Measurements from ENCODE around the gene BEST1.
A peak's percentile ranks its signal among the peaks of the same experiment; 100 is the strongest.

The BEST1 gene

GRCh38 chr11:61947486-61948210 is 2.5 kb upstream of the BEST1 start:
- no peak overlapping the region for H3K4me3 ChIP-seq (ENCODE audit: low read depth, low read length, poor library complexity, severe bottlenecking)
- H3K36me3 ChIP-seq (ENCODE audit: insufficient read depth, low read length): no peaks in the 10 kb centered on the region
- no peak overlapping the region for H2AFZ ChIP-seq (ENCODE audit: low read length)
- H3K27ac ChIP-seq (ENCODE audit: low read depth, low read length, poor library complexity, severe bottlenecking): no peak overlapping the region
- H3K4me1 ChIP-seq (ENCODE audit: insufficient read depth, low read length, severe bottlenecking): no peaks in the 10 kb centered on the region
- H3K4me2 ChIP-seq (ENCODE audit: low read length): no peak overlapping the region
- H3K9me3 ChIP-seq (ENCODE audit: low read length): no peaks in the 10 kb centered on the region
- H3K27me3 ChIP-seq (ENCODE audit: insufficient read depth, low read length): no peaks in the 10 kb centered on the region
- H3F3A ChIP-seq (ENCODE audit: insufficient read depth, low read length): no peaks in the 10 kb centered on the region
- H3K79me2 ChIP-seq (ENCODE audit: insufficient read depth, low read length): no peaks in the 10 kb centered on the region
- no peak overlapping the region for H3K9ac ChIP-seq (ENCODE audit: low read length)
- TF ChIP-seq EZH2 (IDR thresholded peaks at IDR 0.05; ENCODE audit: borderline replicate concordance, low read length): no peak
- peak; percentile 94 for TF ChIP-seq CTCF (IDR thresholded peaks at IDR 0.05; ENCODE audit: low read length)
- H3K9me2 ChIP-seq (ENCODE audit: low read depth, low read length): no peaks in the 10 kb centered on the region
- H4K20me1 ChIP-seq (ENCODE audit: insufficient read depth, low read length): no peaks in the 10 kb centered on the region

- Histone ChIP-seq H3K9me2 (ENCODE audit: low read depth, low read length) (no peaks in the 10 kb centered on the region), H3K27me3 (ENCODE audit: insufficient read depth, low read length) (no peaks in the 10 kb centered on the region), H3K79me2 (ENCODE audit: insufficient read depth, low read length) (no peaks in the 10 kb centered on the region), H3K4me3 (ENCODE audit: low read depth, low read length, poor library complexity, severe bottlenecking) (no peak overlapping the region), H3K9me3 (ENCODE audit: low read length) (no peaks in the 10 kb centered on the region), H3K36me3 (ENCODE audit: insufficient read depth, low read length) (no peaks in the 10 kb centered on the region), H3K4me2 (ENCODE audit: low read length) (no peak overlapping the region), H4K20me1 (ENCODE audit: insufficient read depth, low read length) (no peaks in the 10 kb centered on the region), H3K4me1 (ENCODE audit: insufficient read depth, low read length, severe bottlenecking) (no peaks in the 10 kb centered on the region), H3K27ac (ENCODE audit: low read depth, low read length, poor library complexity, severe bottlenecking) (no peak overlapping the region), H3K9ac (ENCODE audit: low read length) (no peak overlapping the region), H3F3A (ENCODE audit: insufficient read depth, low read length) (no peaks in the 10 kb centered on the region), H2AFZ (ENCODE audit: low read length) (no peak overlapping the region)
- TF ChIP-seq EZH2 (IDR thresholded peaks at IDR 0.05; ENCODE audit: borderline replicate concordance, low read length) (no peak), CTCF (IDR thresholded peaks at IDR 0.05; ENCODE audit: low read length) (no peak)
These were observed 1.6 kb upstream of the BEST1 start for GRCh38 chr11:61948505-61948904.

- Histone ChIP-seq H3K79me2 (ENCODE audit: insufficient read depth, low read length) (no peaks in the 10 kb centered on the region), H3K9ac (ENCODE audit: low read length) (no peak overlapping the region), H3K36me3 (ENCODE audit: insufficient read depth, low read length) (no peaks in the 10 kb centered on the region), H3K4me3 (ENCODE audit: low read depth, low read length, poor library complexity, severe bottlenecking) (no peak overlapping the region), H3K27me3 (ENCODE audit: insufficient read depth, low read length) (no peaks in the 10 kb centered on the region), H3F3A (ENCODE audit: insufficient read depth, low read length) (no peaks in the 10 kb centered on the region), H4K20me1 (ENCODE audit: insufficient read depth, low read length) (no peaks in the 10 kb centered on the region), H3K27ac (ENCODE audit: low read depth, low read length, poor library complexity, severe bottlenecking) (no peak overlapping the region), H3K9me2 (ENCODE audit: low read depth, low read length) (no peaks in the 10 kb centered on the region), H3K4me1 (ENCODE audit: insufficient read depth, low read length, severe bottlenecking) (no peaks in the 10 kb centered on the region), H2AFZ (ENCODE audit: low read length) (no peak overlapping the region), H3K9me3 (ENCODE audit: low read length) (no peaks in the 10 kb centered on the region), H3K4me2 (ENCODE audit: low read length) (no peak overlapping the region)
- TF ChIP-seq EZH2 (IDR thresholded peaks at IDR 0.05; ENCODE audit: borderline replicate concordance, low read length): no peak
- TF ChIP-seq CTCF (IDR thresholded peaks at IDR 0.05; ENCODE audit: low read length): no peak
These were observed 749 bp upstream of the BEST1 start for GRCh38 chr11:61949169-61950034.

All from OCI-LY1 (cell line).